OCI-LY1 (cell line): ENCODE results near the gene GOLGB1.

ENCODE experiments used
- CTCF ChIP-seq: fragments of 200-600 bp; sonication (generic), shearing (Covaris generic); IDR thresholded peaks from 2 replicates; pipeline ENCODE4 v1.5.1; 2017; ENCODE audit warnings: mild to moderate bottlenecking, antibody characterized with exemption, low read length, moderate library complexity, mixed read lengths
- EZH2 ChIP-seq: fragments of 200-600 bp; sonication (generic), shearing (Covaris generic); IDR thresholded peaks from 2 replicates; pipeline ENCODE4 v1.8.0; 2017; ENCODE audit warnings: borderline replicate concordance, mixed run types, mild to moderate bottlenecking, antibody characterized with exemption, low read length, moderate library complexity, mixed read lengths

GRCh38 chr3:121645054-121645453 lies 104.5 kb downstream of the GOLGB1 start:
- TF ChIP-seq CTCF = no peak
- TF ChIP-seq EZH2 = no peak
